Thymus (tissue), 11 donors: ENCODE data around the gene DBH. TPM values are rescaled to one million over a fixed set of nuclear protein-coding genes. Genes with fewer than 3 reads are reported as not detected.

Experiments used
- DNase-seq, 9 donors: peaks; one replicate each; pipeline ENCODE4 v3.0.0-alpha.2; 2013; ENCODE audit warnings: low spot score in 9 of 9, low read depth in 6 of 9, missing footprints in 1 of 9
- H3K27ac ChIP-seq, 2 donors: one replicate each; pipeline ENCODE4 v1.5.1; 2013; ENCODE audit warnings: control low read depth in 1 of 2, low read depth in 1 of 2, low read length in 1 of 2, mild to moderate bottlenecking in 1 of 2, moderate library complexity in 1 of 2
- H3K27me3 ChIP-seq, 2 donors: one replicate each; pipeline ENCODE4 v1.5.1; 2013; ENCODE audit warnings: low read length in 1 of 2; ENCODE audit not compliant: control insufficient read depth in 2 of 2, insufficient read depth in 1 of 2
- H3K36me3 ChIP-seq, 2 donors: one replicate each; pipeline ENCODE4 v1.5.1; 2013; ENCODE audit warnings: low read length in 1 of 2, mild to moderate bottlenecking in 1 of 2, moderate library complexity in 1 of 2; ENCODE audit not compliant: control insufficient read depth in 2 of 2, insufficient read depth in 2 of 2
- H3K4me1 ChIP-seq, 2 donors: one replicate each; pipeline ENCODE4 v1.5.1; 2013; ENCODE audit warnings: low read length in 2 of 2; ENCODE audit not compliant: control insufficient read depth in 2 of 2, insufficient read depth in 2 of 2
- H3K4me3 ChIP-seq, 2 donors: one replicate each; pipeline ENCODE4 v1.5.1; 2013; ENCODE audit warnings: low read length in 2 of 2, control low read depth in 1 of 2, mild to moderate bottlenecking in 1 of 2
- H3K9me3 ChIP-seq, 2 donors: one replicate each; pipeline ENCODE4 v1.5.1; 2013; ENCODE audit warnings: low read length in 1 of 2, mild to moderate bottlenecking in 1 of 2; ENCODE audit not compliant: control insufficient read depth in 2 of 2, insufficient read depth in 1 of 2
- WGBS: extraction: QIAGEN DNeasy Blood & Tissue Kit; methylation state at CpG from one replicate; pipeline ENCODE4 v1.1.7; 2013; 5-methylcytosine and 5-hydroxymethylcytosine counted together
- polyA plus RNA-seq: library from polyadenylated mRNA; stranded (reverse); fragments of 200-250 nt; gene quantifications from one replicate; pipeline ENCODE4 v1.2.3, GENCODE V29; 2013
- total RNA-seq: library from RNA; stranded (reverse); fragments of 120-200 nt; gene quantifications from one replicate; pipeline ENCODE4 v1.2.4, GENCODE V29; 2013
- donor health status: healthy.

The DBH gene
- total and polyA plus RNA-seq, 2 donors, result 0.25 to 0.28 TPM

DNA sequence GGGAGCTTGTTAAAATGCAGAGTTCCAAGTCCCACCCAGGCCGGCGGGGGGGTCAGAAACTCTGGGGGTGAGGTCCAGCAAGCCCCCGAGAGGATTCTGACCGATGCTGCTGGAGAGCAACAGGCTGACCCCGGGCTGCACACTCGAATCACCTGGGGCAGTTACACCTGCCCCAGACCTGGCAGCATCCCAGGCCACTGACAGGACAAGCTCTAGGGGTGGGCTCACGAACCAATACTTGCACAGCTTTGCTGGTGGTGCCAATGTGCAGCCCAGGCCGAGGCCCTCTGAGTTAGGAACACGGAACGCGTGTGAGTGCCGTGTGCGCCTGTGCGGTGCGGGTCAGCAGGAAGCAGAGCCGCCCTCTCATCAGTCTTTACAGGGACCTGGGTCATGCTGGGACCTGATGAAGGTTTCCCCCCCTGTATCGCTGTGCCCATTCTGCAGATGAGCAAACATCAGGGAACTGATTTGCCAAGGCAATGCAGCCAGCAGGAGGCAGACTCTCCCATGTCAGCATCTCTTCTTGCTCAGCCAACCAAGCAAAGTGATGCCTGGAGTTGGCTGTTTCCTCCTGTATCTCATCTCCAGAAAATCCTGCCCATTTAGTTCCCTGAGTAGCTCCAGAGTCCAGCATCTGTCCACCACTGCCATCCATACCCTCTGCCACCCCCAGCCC, 43.3 kb upstream of the DBH start:
- Histone ChIP-seq H3K36me3 (no peaks in the 10 kb centered on the region), H3K27ac (no peak overlapping the region), H3K9me3 (peaks cover under 1 to 28% of the 10 kb centered on the region in 2 donors), H3K4me3 (no peak overlapping the region), H3K27me3 (peaks cover 0 to 15% of the 10 kb centered on the region in 2 donors), H3K4me1 (no peaks in the 10 kb centered on the region)
- no peak for DNase-seq
- 86% methylated on average over 17 of the region's 17 CpGs for WGBS

DNA sequence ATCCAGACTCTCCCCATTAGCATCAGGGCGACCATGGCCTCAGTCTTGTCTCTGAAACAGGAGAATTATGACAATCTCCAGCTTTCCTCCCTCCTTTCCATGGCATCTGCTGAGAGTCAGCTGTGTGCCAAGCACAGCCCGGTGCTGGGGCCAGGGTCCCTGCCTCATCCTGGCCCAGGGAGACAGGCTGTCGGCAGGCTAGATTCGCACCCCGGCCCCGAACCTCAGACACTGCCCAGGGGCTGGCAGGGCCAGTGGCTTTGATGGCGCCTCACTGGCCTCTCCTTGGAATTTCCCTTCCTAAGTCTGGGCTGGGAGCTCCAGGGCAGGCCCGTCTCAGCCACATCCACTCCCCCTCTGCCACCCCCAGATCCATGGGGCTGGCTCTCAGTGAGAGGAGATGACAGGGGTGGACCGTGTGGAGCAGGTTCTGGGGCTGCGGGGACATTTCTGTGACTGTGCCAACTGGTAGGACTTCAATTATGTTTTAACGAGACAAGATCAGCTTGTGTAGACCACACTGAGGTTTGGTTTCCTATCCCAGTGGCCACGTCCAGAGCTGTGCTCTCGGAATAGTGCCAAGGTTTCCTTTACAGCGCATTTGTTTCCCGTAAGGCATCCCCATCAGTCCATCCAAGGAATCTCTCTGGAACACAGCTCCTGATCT, 42.4 kb upstream of the DBH start:
- Histone ChIP-seq H3K27me3 (peaks cover 0 to 13% of the 10 kb centered on the region in 2 donors), H3K4me1 (no peaks in the 10 kb centered on the region), H3K27ac (no peak overlapping the region), H3K36me3 (no peaks in the 10 kb centered on the region), H3K9me3 (peaks cover 3 to 28% of the 10 kb centered on the region in 2 donors), H3K4me3 (no peak overlapping the region)
- DNase-seq, result no peak
- WGBS, result 88% methylated on average over 15 of the region's 15 CpGs

DNA sequence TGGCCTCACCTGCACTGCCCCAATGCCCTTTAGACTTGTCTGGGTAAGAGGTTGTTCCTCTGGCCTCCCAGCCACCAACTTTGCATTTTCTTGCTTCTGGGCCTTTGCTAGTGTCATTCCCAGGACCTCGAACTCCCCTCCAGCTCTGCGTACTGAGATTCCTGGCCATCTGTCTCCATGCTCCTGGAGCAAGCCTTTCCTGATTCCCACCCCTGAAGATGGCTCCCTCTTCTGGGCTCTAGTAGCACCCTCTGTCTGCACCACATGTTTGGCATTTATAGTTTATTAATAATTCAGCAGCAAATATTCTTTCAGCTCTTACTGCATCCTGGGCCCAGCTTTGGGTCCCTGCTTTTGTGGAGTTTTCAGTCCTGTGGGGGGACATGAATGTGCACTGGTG, 41.9 kb upstream of the DBH start:
- no peak for DNase-seq
- Histone ChIP-seq H3K27ac (no peak overlapping the region), H3K27me3 (peaks cover 0 to 13% of the 10 kb centered on the region in 2 donors), H3K4me1 (no peaks in the 10 kb centered on the region), H3K9me3 (peaks cover 3 to 28% of the 10 kb centered on the region in 2 donors), H3K4me3 (no peak overlapping the region), H3K36me3 (no peaks in the 10 kb centered on the region)
- WGBS, result 95% methylated on average over 2 of the region's 2 CpGs

DNA sequence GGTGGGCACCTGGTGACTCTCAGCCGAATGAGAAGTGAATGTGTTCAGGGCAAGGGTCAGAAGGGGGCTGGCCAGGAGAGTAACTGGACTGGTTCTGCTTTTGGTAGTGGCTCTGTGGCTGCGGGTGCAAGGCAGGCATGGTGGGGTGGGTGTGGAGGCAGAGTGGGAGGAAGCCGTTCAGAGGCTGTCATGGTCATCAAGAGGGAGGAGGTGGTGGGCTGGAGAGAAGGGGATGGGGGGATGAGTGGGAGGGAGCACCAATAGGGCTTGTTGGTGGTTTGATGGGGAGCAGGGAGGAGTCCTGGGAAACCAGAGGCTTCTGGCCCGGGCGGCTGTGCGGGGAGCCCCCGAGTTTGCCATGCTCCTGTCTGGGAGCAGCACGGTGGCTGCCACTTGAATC, 40.3 kb upstream of the DBH start:
- WGBS, result 85% methylated on average over 8 of the region's 8 CpGs
- DNase-seq, result no peak
- H3K9me3 ChIP-seq, result peaks cover 3 to 28% of the 10 kb centered on the region in 2 donors
- peaks cover 0 to 9% of the 10 kb centered on the region in 2 donors for H3K27me3 ChIP-seq
- H3K36me3 ChIP-seq, result no peaks in the 10 kb centered on the region
- no peak overlapping the region for H3K27ac ChIP-seq
- no peak overlapping the region for H3K4me3 ChIP-seq
- no peaks in the 10 kb centered on the region for H3K4me1 ChIP-seq

DNA sequence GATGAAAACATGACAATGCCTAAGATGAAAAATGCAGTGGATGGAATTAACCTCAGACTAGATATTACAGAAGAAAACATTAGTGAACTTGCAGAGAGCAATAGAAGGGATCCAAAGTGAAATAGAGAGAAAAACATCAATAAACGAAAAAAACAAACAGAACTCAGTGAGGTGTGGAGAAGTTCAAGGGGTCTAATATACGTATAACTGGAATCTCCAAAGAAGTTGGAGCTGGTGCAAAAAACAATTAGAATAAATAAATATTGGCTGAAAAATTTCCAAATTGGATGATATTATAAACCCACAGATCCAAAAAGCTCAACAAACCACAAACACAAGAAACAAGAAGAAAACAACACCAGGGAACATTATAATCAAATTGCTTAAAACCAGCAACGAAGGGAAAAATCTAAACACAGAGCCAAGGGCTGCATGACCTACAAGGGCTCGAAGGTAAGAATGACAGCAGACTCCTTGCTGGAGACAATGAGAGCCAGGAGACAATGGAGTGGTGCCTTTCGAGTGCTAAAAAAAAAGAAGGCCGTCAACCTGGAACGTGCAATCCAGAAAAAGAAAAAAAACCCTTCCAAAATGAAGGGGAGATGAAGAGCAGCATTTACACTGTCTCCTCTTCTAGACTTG, 38.7 kb upstream of the DBH start:
- H3K36me3 ChIP-seq, result no peaks in the 10 kb centered on the region
- peaks cover 0 to 9% of the 10 kb centered on the region in 2 donors for H3K27me3 ChIP-seq
- peak in 1 of 9 donors; percentile 43 for DNase-seq
- H3K4me3 ChIP-seq, result no peak overlapping the region
- no peaks in the 10 kb centered on the region for H3K4me1 ChIP-seq
- H3K9me3 ChIP-seq, result peaks cover 3 to 28% of the 10 kb centered on the region in 2 donors
- H3K27ac ChIP-seq, result no peak overlapping the region
- 85% methylated on average over 7 of the region's 7 CpGs for WGBS

DNA sequence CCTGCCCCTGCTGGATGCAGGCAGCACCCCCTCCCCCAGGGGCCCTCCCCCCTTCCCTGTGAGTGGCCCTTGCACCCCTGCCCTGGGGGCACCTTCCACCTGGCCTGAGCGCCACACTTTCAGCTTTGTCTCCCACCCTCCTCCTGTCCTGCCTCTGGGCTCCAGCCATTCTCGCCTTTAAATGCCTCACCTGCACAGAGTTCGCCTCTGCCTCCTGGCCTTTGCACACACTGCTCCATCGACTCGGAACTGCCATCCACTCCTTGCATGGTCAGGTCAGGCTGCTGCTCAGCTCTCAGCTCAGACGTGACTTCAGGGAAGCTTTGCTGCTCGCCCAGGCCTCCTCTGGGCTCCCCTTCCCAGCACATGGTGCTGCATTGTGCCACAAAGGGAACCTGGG, 37.2 kb upstream of the DBH start:
- no peak overlapping the region for H3K27ac ChIP-seq
- H3K9me3 ChIP-seq, result peaks cover 3 to 28% of the 10 kb centered on the region in 2 donors
- no peak for DNase-seq
- no peaks in the 10 kb centered on the region for H3K36me3 ChIP-seq
- H3K4me3 ChIP-seq, result no peak overlapping the region
- peaks cover 0 to 5% of the 10 kb centered on the region in 2 donors for H3K27me3 ChIP-seq
- 82% methylated on average over 7 of the region's 7 CpGs for WGBS
- H3K4me1 ChIP-seq, result peaks cover 6 to 14% of the 10 kb centered on the region in 2 donors

DNA sequence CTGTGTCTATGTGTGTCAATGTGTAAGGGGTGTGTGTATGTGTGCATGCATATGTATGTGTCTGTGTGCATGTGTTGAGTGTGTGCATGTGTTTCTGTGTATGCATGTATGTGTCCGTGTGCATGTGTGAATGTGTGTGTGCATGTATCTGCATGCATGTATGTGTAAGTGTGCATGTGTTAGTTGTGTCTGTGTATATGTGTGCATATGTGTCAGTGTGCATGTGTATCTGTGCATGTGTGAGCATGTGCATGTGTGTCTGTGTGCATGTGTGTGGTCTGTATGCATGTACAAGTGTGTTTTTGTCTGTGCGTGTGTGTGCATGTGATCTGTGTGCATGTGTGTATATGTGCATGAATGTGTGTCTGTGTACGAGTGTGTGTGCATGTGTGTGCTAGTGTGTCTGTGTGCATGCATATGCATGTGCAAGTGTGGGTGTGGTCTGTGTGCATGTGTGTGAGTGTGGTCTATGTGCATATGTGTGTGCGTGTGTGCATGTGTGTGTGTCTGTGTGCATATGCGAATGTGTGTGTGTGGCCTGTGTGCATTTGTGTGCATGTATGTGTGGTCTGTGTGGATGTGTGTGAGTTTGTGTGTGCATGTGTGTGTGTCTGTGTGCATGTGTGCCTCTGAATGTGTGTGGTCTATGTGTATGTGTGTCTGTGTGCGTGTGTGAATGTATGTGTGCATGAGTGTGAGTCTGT, 36.5 kb upstream of the DBH start:
- WGBS, result 98% methylated on average over 6 of the region's 6 CpGs
- Histone ChIP-seq H3K27me3 (peaks cover 0 to 5% of the 10 kb centered on the region in 2 donors), H3K36me3 (no peaks in the 10 kb centered on the region)

DNA sequence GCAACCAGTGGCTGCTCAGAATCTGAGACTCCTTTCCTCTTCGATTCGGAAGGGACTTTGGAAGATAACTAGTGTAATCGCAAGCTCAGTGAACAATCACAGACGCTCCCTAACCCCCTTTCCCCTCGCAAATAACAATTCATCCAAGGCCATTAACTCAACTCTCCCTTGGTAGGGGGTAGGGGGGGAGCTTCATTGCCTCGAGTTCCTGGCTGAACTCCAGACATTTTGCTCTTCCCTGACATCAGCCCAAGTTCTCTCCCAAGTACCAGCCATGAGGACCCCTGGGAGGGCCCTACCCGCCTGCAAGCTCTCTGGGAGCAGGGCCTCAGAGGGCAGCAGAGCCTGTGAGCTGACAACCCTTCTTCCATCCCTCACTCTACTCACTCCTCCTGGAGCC, 35.4 kb upstream of the DBH start:
- Histone ChIP-seq H3K27me3 (peaks cover 0 to 15% of the 10 kb centered on the region in 2 donors), H3K36me3 (no peaks in the 10 kb centered on the region), H3K27ac (no peak overlapping the region), H3K9me3 (peaks cover 3 to 26% of the 10 kb centered on the region in 2 donors), H3K4me3 (no peak overlapping the region), H3K4me1 (peaks cover 12 to 30% of the 10 kb centered on the region in 2 donors)
- no peak for DNase-seq
- 82% methylated on average over 7 of the region's 7 CpGs for WGBS

More for the DNA sequence above, 36.5 kb upstream of the DBH start:
- Histone ChIP-seq H3K9me3 (peaks cover 3 to 28% of the 10 kb centered on the region in 2 donors), H3K4me3 (no peak overlapping the region), H3K4me1 (peaks cover 9 to 21% of the 10 kb centered on the region in 2 donors), H3K27ac (no peak overlapping the region)
- no peak for DNase-seq
